OCI-LY7 (cell line): ENCODE data around the gene GTPBP4. TPM values are rescaled to one million over a fixed set of nuclear protein-coding genes. Genes with fewer than 3 reads are reported as not detected.

Source experiments
- BruUV-seq: library from RNA; stranded (reverse); fragments of 400-500 nt; replicated peaks from 2 replicates; lab custom pipeline; 2021; lab: Mats Ljungman, UMichigan
- CTCF ChIA-PET: fragments of 300-600 bp; sonication (Branson Sonifier 250); formaldehyde crosslinking; loops from one replicate; lab custom pipeline; 2022; ENCODE audit warnings: antibody characterized with exemption; ENCODE audit not compliant: unreplicated experiment; lab: Charles Lee
- POLR2A ChIA-PET: fragments of 300-600 bp; sonication (Branson Sonifier 250); formaldehyde crosslinking; loops from one replicate; lab custom pipeline; 2022; ENCODE audit warnings: antibody characterized with exemption; lab: Charles Lee
- DNase-seq: peaks from one replicate; pipeline ENCODE4 v3.0.0-alpha.2; 2015; ENCODE audit warnings: low spot score
- H2AFZ ChIP-seq: fragments of 200-600 bp; sonication (generic), shearing (Covaris generic); 2 replicates; pipeline ENCODE4 v1.6.1; 2014; ENCODE audit warnings: mild to moderate bottlenecking, antibody characterized with exemption, low read length, moderate library complexity
- H3K27ac ChIP-seq: fragments of 200-600 bp; sonication (generic); 2 replicates; pipeline ENCODE4 v1.5.1; 2014; ENCODE audit warnings: mixed run types, low read depth, mild to moderate bottlenecking, moderate library complexity, low read length, inconsistent platforms; ENCODE audit not compliant: poor library complexity, severe bottlenecking
- H3K36me3 ChIP-seq: fragments of 200-600 bp; sonication (generic); 2 replicates; pipeline ENCODE4 v1.6.1; 2014; ENCODE audit warnings: mild to moderate bottlenecking, antibody characterized with exemption, low read length, moderate library complexity, mixed read lengths; ENCODE audit not compliant: insufficient read depth
- H3K4me1 ChIP-seq: fragments of 200-600 bp; sonication (generic); 2 replicates; pipeline ENCODE4 v1.5.1; 2014; ENCODE audit warnings: mild to moderate bottlenecking, low read length; ENCODE audit not compliant: insufficient read depth, poor library complexity, severe bottlenecking
- H3K4me2 ChIP-seq: fragments of 200-600 bp; sonication (generic); 2 replicates; pipeline ENCODE4 v1.6.1; 2014; ENCODE audit warnings: mild to moderate bottlenecking, low read length
- H3K4me3 ChIP-seq: fragments of 200-600 bp; sonication (generic); 2 replicates; pipeline ENCODE4 v1.5.1; 2014; ENCODE audit warnings: mild to moderate bottlenecking, low read depth, low read length; ENCODE audit not compliant: poor library complexity, severe bottlenecking
- H3K79me2 ChIP-seq: fragments of 200-600 bp; sonication (generic); 2 replicates; pipeline ENCODE4 v1.6.1; 2016; ENCODE audit warnings: low read depth, mild to moderate bottlenecking, low read length, moderate library complexity, mixed read lengths; ENCODE audit not compliant: insufficient read depth
- H3K9me2 ChIP-seq: fragments of 200-600 bp; sonication (generic); 2 replicates; pipeline ENCODE4 v1.6.1; 2016; ENCODE audit warnings: mild to moderate bottlenecking, low read length, mixed read lengths; ENCODE audit not compliant: insufficient read depth
- H3K9me3 ChIP-seq: fragments of 200-600 bp; sonication (generic); 2 replicates; pipeline ENCODE4 v1.6.1; 2014; ENCODE audit warnings: mild to moderate bottlenecking, mixed run types, low read length, mixed read lengths
- H4K20me1 ChIP-seq: fragments of 200-600 bp; sonication (generic); 2 replicates; pipeline ENCODE4 v1.6.1; 2014; ENCODE audit warnings: mild to moderate bottlenecking, antibody characterized with exemption, low read length, moderate library complexity, mixed read lengths; ENCODE audit not compliant: insufficient read depth
- EZH2phosphoT487 ChIP-seq: fragments of 200-600 bp; sonication (generic); IDR thresholded peaks from 2 replicates; pipeline ENCODE4 v1.6.1; 2018; ENCODE audit warnings: low read depth, borderline replicate concordance, mild to moderate bottlenecking, mixed run types, antibody characterized with exemption, low read length, moderate library complexity, mixed read lengths
- intact Hi-C: fragments of 100-400 bp; cut with micrococcal nuclease; formaldehyde crosslinking; loops from one replicate; pipeline ENCODE4 v1.10.0; 2022; ENCODE audit not compliant: unreplicated experiment
- total RNA-seq, 2 experiments: library from RNA; depleted of rRNA in 1 of 2; stranded (reverse); fragments of >200 nt in 1 of 2; shearing (Covaris generic) in 1 of 2; gene quantifications; 2 replicates each; pipeline ENCODE4 v1.2.3, GENCODE V29; 2014 to 2022
- TF ChIP-seq, protein P1 (sequence below): fragments of 200-600 bp; sonication (generic); conservative IDR thresholded peaks from 2 replicates; pipeline ENCODE4 v1.5.1; 2014; ENCODE audit warnings: mild to moderate bottlenecking, antibody characterized with exemption, low read length, moderate library complexity, mixed read lengths

GTPBP4 gene
- total RNA-seq, 2 experiments from 2014 or later, result 61.0 to 108 TPM

DNA sequence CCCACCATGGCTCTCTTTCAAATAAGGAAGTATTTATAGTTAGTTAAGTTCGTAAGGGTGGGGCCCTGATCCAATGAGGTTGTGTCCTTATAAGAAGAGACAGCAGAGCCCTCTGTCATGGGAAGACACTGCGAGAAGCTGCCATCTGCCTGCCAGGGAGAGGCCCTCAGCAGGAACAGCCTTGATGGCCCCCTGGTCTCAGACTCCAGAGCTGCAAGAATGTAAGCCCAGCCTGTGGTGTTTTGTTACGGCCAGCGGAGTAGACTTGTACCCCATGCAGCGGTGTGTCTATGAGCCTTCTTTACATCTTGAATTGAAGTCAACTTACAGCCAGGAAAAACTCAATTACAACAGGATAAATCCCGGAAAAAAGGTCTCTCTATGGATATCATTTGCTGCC lies 42.5 kb upstream of the GTPBP4 start:
- H3K4me2 ChIP-seq, result no peak overlapping the region
- no peak overlapping the region for H3K27ac ChIP-seq
- intact Hi-C loops, result no loop called here
- ChIA-PET CTCF (no interaction called here), POLR2A (no interaction called here)
- no peak overlapping the region for H2AFZ ChIP-seq
- TF ChIP-seq, protein P1, sequence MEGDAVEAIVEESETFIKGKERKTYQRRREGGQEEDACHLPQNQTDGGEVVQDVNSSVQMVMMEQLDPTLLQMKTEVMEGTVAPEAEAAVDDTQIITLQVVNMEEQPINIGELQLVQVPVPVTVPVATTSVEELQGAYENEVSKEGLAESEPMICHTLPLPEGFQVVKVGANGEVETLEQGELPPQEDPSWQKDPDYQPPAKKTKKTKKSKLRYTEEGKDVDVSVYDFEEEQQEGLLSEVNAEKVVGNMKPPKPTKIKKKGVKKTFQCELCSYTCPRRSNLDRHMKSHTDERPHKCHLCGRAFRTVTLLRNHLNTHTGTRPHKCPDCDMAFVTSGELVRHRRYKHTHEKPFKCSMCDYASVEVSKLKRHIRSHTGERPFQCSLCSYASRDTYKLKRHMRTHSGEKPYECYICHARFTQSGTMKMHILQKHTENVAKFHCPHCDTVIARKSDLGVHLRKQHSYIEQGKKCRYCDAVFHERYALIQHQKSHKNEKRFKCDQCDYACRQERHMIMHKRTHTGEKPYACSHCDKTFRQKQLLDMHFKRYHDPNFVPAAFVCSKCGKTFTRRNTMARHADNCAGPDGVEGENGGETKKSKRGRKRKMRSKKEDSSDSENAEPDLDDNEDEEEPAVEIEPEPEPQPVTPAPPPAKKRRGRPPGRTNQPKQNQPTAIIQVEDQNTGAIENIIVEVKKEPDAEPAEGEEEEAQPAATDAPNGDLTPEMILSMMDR, result no peak
- no peak for TF ChIP-seq EZH2phosphoT487
- no peak overlapping the region for H3K4me3 ChIP-seq
- no TSS peak for BruUV-seq
- H3K36me3 ChIP-seq, result no peaks in the 10 kb centered on the region
- H4K20me1 ChIP-seq, result no peaks in the 10 kb centered on the region
- peaks cover 5% of the 10 kb centered on the region for H3K4me1 ChIP-seq
- no peaks in the 10 kb centered on the region for H3K79me2 ChIP-seq
- no peaks in the 10 kb centered on the region for H3K9me2 ChIP-seq
- H3K9me3 ChIP-seq, result no peaks in the 10 kb centered on the region
- no peak for DNase-seq

DNA sequence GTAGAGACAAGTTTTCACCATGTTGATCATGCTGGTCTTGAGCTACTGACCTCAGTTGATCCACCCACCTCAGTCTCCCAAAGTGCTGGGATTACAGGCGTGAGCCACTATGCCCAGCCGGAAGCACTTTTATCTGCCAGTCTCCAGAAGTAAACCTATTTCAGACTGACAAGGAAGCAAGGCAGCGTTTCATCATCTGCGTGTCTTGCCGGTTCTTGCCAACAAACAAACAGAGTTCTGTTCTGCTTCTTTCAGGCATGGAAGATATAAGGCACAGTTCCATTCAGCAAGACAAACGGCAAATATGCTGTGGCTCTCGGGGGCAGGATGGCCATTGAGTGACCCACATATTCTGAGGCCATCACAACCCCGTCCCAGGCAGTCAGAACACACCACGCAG lies 41.2 kb upstream of the GTPBP4 start:
- ChIA-PET POLR2A (no interaction called here), CTCF (no interaction called here)
- TF ChIP-seq EZH2phosphoT487, result no peak
- TF ChIP-seq, protein P1, result no peak
- Histone ChIP-seq H2AFZ (no peak overlapping the region), H3K27ac (no peak overlapping the region), H3K79me2 (no peaks in the 10 kb centered on the region), H3K9me2 (no peaks in the 10 kb centered on the region), H3K4me2 (no peak overlapping the region), H3K4me3 (no peak overlapping the region), H3K9me3 (no peaks in the 10 kb centered on the region), H3K4me1 (peaks cover 5% of the 10 kb centered on the region), H4K20me1 (no peaks in the 10 kb centered on the region), H3K36me3 (no peaks in the 10 kb centered on the region)
- intact Hi-C loops, result no loop called here
- BruUV-seq, result no TSS peak
- no peak for DNase-seq

DNA sequence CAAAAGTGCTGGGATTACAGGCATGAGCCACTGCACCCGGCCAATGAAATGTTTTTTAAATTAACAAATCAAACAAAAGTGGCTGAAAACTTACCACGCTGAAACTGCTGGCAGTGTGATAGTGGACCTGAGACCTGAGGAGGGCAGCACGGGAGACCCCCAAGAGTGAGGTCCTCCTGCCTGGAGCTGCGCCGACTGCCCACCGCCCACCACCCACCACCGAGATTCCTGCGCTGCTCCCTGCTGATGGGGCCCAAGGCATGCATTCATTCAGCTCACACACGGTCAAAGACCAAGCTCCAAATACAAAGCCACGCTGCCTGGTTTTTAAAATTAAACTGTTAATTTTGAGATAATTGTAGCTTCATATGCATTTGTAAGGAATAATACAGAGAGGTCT lies 40.4 kb upstream of the GTPBP4 start:
- no peak overlapping the region for H3K4me3 ChIP-seq
- no peaks in the 10 kb centered on the region for H4K20me1 ChIP-seq
- no peak for DNase-seq
- POLR2A ChIA-PET, result no interaction called here
- H3K36me3 ChIP-seq, result no peaks in the 10 kb centered on the region
- CTCF ChIA-PET, result no interaction called here
- intact Hi-C loops, result no loop called here
- no TSS peak for BruUV-seq
- no peaks in the 10 kb centered on the region for H3K9me3 ChIP-seq
- no peak overlapping the region for H3K27ac ChIP-seq
- H2AFZ ChIP-seq, result no peak overlapping the region
- no peak overlapping the region for H3K4me2 ChIP-seq
- H3K9me2 ChIP-seq, result no peaks in the 10 kb centered on the region
- H3K79me2 ChIP-seq, result no peaks in the 10 kb centered on the region
- TF ChIP-seq, protein P1, result no peak
- no peak for TF ChIP-seq EZH2phosphoT487
- peaks cover 5% of the 10 kb centered on the region for H3K4me1 ChIP-seq
